SW480 (cell line): ENCODE data around the gene RASSF10.
A peak's percentile ranks its signal among the peaks of the same experiment; 100 is the strongest.
"Not testable (repeated sequence)": the region's sequence is repeated elsewhere in the genome, so short reads cannot be mapped to it uniquely, and the experiment has no call there.

Source experiments
- DNase-seq: peaks from one replicate; pipeline ENCODE4 v3.0.0-alpha.2; 2016; ENCODE audit warnings: low spot score

RASSF10 gene

DNA sequence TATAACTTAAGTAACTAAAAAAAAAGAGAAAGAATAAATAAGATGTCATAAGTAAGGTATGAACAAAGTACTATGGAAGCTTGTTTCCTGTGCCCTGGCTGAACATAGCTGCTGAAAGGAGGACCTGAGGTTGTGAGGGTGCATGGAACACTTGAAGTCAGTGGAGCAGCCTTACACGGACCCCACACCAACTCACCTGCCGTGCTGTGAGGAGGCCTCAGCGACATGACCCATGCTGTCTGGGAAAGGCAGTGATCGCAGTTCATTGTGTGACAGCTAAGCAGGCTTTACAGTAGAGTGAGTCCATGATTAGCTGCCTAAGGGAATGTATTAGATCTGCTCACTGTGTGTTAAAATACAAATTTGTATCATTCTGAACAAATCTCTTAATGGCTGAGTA is 17.6 kb downstream of the RASSF10 start:
- DNase-seq = no peak

GRCh38 chr11:13028322-13028721 is 19.2 kb downstream of the RASSF10 start:
- no peak for DNase-seq

- no peak for DNase-seq
Measured at GRCh38 chr11:13029872-13030271, 20.8 kb downstream of the RASSF10 start.

GRCh38 chr11:13030857-13031256 is 21.7 kb downstream of the RASSF10 start:
- no peak for DNase-seq

GRCh38 chr11:13031349-13031748 is 22.2 kb downstream of the RASSF10 start:
- no peak for DNase-seq

- DNase-seq = no peak
Measured at GRCh38 chr11:13033760-13034533, 24.8 kb downstream of the RASSF10 start.

GRCh38 chr11:13035711-13036110 is 26.6 kb downstream of the RASSF10 start:
- no peak for DNase-seq

- no peak for DNase-seq
Measured at GRCh38 chr11:13036235-13036634, 27.1 kb downstream of the RASSF10 start.

DNA sequence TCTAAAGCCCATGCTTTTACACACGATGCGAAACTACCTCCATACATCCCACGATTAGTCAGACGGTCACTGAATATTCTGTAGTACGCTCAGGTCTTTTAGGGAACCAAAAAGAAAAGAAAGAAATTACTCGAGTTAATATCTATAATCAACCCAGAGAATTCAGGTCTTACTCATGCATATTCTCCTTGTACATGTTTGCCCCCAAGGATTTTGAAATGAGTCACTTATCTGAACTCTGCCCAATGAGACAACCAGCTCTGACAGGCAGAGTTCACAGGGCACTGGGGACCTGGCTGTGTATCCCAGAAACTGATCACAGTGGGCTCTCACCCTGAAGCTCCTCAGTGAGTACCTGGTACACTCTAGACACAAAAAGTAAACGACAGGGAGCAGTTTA is 29.2 kb downstream of the RASSF10 start:
- DNase-seq = no peak

- no peak for DNase-seq
Measured at GRCh38 chr11:13039126-13039525, 30.0 kb downstream of the RASSF10 start.

DNA sequence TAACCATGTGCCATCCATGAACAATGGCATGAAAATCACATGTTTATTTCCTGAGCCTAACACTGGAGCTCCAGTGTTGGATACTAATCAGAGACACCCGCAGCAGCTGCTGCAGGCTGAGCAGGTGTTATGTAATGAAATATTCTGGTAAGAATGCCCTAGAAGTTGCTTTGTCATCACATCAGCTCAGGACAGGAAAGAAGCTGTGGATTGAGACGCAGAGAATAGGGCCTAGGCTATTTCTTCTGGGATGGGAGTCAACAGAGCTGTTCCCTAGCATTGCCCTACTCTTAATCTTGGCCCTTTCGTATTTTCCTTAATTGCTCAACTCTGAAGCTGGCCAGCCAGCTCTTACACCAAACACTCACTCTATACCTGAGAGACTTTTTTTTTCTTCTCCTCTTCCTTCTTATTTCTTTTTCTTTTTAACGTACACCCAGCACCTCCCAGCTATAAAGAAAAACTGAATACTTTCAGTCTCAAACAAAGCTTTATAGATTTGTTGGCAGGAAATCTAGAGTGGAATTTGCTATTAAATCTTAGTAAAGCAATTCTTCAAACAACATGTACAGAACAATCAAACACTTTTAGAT is 31.9 kb downstream of the RASSF10 start:
- no peak for DNase-seq

- peak; percentile 76 for DNase-seq
Measured at GRCh38 chr11:13042873-13043342, 33.8 kb downstream of the RASSF10 start.

DNA sequence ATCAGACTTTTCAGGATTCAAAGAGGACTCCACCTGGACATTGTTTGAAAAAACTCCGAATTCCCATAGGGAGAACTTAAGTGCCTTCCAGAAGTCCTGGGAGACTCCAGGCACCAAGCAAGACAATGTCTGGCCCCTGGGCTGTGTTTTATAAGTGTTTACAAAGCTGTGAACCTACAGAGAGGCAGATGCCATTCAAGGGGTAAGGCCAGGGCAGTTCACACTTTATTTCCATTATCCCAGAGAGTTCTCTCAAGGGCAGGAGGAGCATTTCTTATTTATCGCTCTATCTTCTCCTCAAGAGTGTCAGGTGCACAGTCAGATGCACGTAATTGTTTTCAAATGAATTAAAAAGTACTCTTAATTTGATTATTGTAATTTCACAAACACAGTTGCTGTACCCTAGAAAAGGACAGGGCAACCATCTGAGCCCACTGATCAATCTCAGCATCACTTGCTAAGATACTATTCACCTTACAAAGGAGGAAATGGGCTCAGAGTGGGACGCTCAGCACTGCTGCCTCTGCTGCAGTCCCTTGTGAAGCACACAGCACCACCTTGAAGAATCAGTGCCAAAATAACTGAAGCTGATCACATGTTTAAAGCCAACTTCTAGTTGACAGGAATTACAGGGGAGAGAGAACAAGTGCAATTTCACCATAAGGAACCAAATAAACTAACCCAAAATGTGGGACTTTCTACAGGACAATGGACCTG is 35.0 kb downstream of the RASSF10 start:
- no peak for DNase-seq

GRCh38 chr11:13045089-13045488 is 36.0 kb downstream of the RASSF10 start:
- DNase-seq = not testable (repeated sequence)

GRCh38 chr11:13045734-13046133 is 36.6 kb downstream of the RASSF10 start:
- no peak for DNase-seq

- no peak for DNase-seq
Measured at GRCh38 chr11:13046637-13047570, 37.8 kb downstream of the RASSF10 start.

- no peak for DNase-seq
Measured at GRCh38 chr11:13047884-13048283, 38.8 kb downstream of the RASSF10 start.

GRCh38 chr11:13051257-13051656 is 42.1 kb downstream of the RASSF10 start:
- DNase-seq = no peak

DNA sequence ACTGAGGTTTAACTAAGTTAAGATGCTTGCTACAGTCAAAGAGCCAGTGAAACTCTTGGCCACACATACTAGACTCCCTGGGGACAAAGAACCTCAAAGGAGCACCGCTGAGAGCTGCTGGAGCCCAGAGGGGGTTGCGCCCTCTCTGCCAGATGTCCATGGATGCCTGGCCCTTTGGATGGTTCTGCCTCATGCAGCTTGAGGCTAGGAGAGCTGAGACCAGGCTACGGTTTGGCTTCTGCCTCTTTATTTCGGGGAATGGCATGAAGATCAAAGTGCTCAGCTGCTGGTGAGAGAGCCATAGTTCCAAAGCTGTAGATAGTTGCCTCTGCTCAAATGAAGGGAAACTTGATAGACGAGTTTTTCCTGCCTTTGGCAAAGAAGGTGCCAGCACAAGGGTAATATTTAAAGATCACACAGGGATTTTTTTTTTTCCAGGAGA is 43.0 kb downstream of the RASSF10 start:
- DNase-seq = no peak

DNA sequence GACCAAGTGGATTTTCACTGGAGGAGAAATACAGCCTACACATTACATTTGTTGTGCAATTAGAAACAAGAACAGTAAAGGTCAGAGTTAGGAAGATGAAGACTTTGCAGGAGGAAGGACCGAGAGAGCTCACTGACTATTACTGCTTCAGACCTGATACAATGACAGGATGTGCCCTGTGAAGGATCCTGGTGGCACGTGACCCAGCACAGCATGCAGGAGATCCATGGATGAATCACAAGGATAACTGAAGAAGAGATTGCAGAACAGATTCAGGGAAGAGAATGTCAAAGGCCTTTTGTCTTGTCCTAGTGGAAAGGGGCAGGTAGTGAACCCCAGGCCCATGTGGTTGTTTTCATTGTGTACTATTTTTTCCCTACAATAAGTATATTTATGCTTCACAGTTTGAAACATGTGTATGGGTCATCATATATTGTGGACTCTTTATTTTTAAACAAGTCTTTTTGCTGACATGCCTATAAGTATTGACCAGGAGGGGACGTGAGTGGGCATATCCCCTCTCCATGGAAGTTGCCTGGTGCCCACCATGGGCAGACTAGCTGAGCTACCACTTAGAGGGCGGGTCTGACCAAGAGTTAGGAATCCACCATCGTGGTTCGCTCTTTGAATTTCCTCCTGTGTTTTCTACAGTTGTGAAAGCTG is 44.3 kb downstream of the RASSF10 start:
- no peak for DNase-seq

DNA sequence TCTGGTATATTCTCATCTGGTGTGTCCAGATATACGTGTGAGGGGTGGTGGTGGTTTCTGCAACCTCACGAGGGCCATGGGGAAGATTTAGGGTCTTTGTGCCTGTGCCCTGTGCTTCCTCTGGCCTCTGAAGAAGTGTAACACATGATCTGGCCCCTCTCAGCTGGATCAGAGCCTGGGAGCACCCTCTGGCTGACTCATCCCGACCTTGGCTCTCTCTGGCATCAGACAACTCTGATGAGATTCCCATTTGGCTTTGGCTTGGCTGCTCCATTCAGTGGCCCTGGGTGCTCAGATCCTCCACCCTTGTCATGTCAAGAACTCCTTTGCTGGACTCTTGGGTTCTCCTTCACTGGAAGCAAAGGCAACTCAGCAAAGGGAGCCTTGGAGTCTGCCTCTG is 45.2 kb downstream of the RASSF10 start:
- DNase-seq = no peak
